CD4-positive, alpha-beta T cell treated with Interleukin-12 subunit alpha and Interleukin-12 subunit beta, for 1 hour (primary cell): Measurements from ENCODE around the gene PIGM.

Experiments
- DNase-seq: peaks from one replicate; pipeline ENCODE4 v3.0.0-alpha.2; 2020

The PIGM gene

GRCh38 chr1:160020196-160020595 lies 11.6 kb downstream of the PIGM start:
- DNase-seq = no peak

GRCh38 chr1:160018900-160019299 lies 12.9 kb downstream of the PIGM start:
- DNase-seq = no peak

GRCh38 chr1:160018347-160018746 lies 13.4 kb downstream of the PIGM start:
- no peak for DNase-seq

- no peak for DNase-seq
Observed at GRCh38 chr1:160017592-160017991, 14.2 kb downstream of the PIGM start.

GRCh38 chr1:160011781-160012180 lies 20.0 kb downstream of the PIGM start:
- no peak for DNase-seq

GRCh38 chr1:160009801-160010200 lies 22.0 kb downstream of the PIGM start:
- no peak for DNase-seq

GRCh38 chr1:160009081-160009480 lies 22.7 kb downstream of the PIGM start:
- no peak for DNase-seq

GRCh38 chr1:160007577-160008200 lies 24.1 kb downstream of the PIGM start:
- DNase-seq = peak; percentile 53

GRCh38 chr1:160006312-160006940 lies 25.4 kb downstream of the PIGM start:
- DNase-seq = peak; percentile 78

GRCh38 chr1:160005070-160005469 lies 26.7 kb downstream of the PIGM start:
- no peak for DNase-seq

- no peak for DNase-seq
Observed at GRCh38 chr1:160004425-160004824, 27.4 kb downstream of the PIGM start.

- no peak for DNase-seq
Observed at GRCh38 chr1:160004001-160004400, 27.8 kb downstream of the PIGM start.

- DNase-seq = no peak
Observed at GRCh38 chr1:160001440-160001839, 30.4 kb downstream of the PIGM start.

- no peak for DNase-seq
Observed at GRCh38 chr1:159999204-159999603, 32.6 kb downstream of the PIGM start.

GRCh38 chr1:159996653-159997052 lies 35.1 kb downstream of the PIGM start:
- no peak for DNase-seq

- DNase-seq = no peak
Observed at GRCh38 chr1:159994896-159995295, 36.9 kb downstream of the PIGM start.

- DNase-seq = no peak
Observed at GRCh38 chr1:159993911-159994310, 37.9 kb downstream of the PIGM start.

GRCh38 chr1:159992161-159992560 lies 39.6 kb downstream of the PIGM start:
- no peak for DNase-seq

- DNase-seq = no peak
Observed at GRCh38 chr1:159991513-159991912, 40.3 kb downstream of the PIGM start.

- DNase-seq = no peak
Observed at GRCh38 chr1:159990005-159990404, 41.8 kb downstream of the PIGM start.

GRCh38 chr1:159989581-159989980 lies 42.2 kb downstream of the PIGM start:
- DNase-seq = no peak

GRCh38 chr1:159988006-159988405 lies 43.8 kb downstream of the PIGM start:
- no peak for DNase-seq

- DNase-seq = no peak
Observed at GRCh38 chr1:159987186-159987585, 44.6 kb downstream of the PIGM start.

- no peak for DNase-seq
Observed at GRCh38 chr1:159986531-159986930, 45.3 kb downstream of the PIGM start.

GRCh38 chr1:159986093-159986492 lies 45.7 kb downstream of the PIGM start:
- DNase-seq = no peak
